ENCODE results near the gene ORMDL3. TPM values are rescaled to one million over a fixed set of nuclear protein-coding genes. Genes with fewer than 3 reads are reported as not detected.

Gene ORMDL3
- total and polyA plus RNA-seq, 10 of the 15 experiments (the other 5 are each of a cell fraction or from before 2014, with no cell fraction given): 8.8 to 98.1 (median 49.9) TPM

GRCh38 chr17:39970157-39970692 is 42.8 kb upstream of the ORMDL3 start:
- ChIA-PET RAD21 (ENCODE audit: unreplicated experiment) (no interaction called here), CTCF (interaction anchor here (2.0 kb wide), 1 partner anchor 10 kb away, joined by 9 read pairs; the partner anchor contains the start of gene PSMD3), SMC1A (ENCODE audit: uncharacterized antibody, unreplicated experiment) (no interaction called here), POLR2A (no interaction called here)
- H3K4me1 ChIP-seq (ENCODE audit: control insufficient read depth, insufficient read depth, low read length): no peaks in the 10 kb centered on the region
- no TSS peak for BruUV-seq (replicated peaks)
- TF ChIP-seq PML (IDR thresholded peaks at IDR 0.05; ENCODE audit: low read length): no peak
- TF ChIP-seq SMC3 (IDR thresholded peaks at IDR 0.05; ENCODE audit: borderline replicate concordance, low read length): no peak
- no peak for TF ChIP-seq NFYA (IDR thresholded peaks at IDR 0.05; ENCODE audit: borderline replicate concordance, low read depth, low read length)
- no peak for TF ChIP-seq IRF5 (IDR thresholded peaks at IDR 0.05; ENCODE audit: borderline replicate concordance)
- no peak for TF ChIP-seq EP300 (IDR thresholded peaks at IDR 0.05; ENCODE audit: borderline replicate concordance in 1 of 2, control insufficient read depth in 1 of 2, low read depth in 2 of 2, low read length in 2 of 2)
- TF ChIP-seq KDM1A (IDR thresholded peaks at IDR 0.05; ENCODE audit: borderline replicate concordance): no peak
- TF ChIP-seq NR2F1 (conservative IDR thresholded peaks at IDR 0.05): no peak
- TF ChIP-seq ZNF24 (IDR thresholded peaks at IDR 0.05): no peak
- TF ChIP-seq, protein P1, sequence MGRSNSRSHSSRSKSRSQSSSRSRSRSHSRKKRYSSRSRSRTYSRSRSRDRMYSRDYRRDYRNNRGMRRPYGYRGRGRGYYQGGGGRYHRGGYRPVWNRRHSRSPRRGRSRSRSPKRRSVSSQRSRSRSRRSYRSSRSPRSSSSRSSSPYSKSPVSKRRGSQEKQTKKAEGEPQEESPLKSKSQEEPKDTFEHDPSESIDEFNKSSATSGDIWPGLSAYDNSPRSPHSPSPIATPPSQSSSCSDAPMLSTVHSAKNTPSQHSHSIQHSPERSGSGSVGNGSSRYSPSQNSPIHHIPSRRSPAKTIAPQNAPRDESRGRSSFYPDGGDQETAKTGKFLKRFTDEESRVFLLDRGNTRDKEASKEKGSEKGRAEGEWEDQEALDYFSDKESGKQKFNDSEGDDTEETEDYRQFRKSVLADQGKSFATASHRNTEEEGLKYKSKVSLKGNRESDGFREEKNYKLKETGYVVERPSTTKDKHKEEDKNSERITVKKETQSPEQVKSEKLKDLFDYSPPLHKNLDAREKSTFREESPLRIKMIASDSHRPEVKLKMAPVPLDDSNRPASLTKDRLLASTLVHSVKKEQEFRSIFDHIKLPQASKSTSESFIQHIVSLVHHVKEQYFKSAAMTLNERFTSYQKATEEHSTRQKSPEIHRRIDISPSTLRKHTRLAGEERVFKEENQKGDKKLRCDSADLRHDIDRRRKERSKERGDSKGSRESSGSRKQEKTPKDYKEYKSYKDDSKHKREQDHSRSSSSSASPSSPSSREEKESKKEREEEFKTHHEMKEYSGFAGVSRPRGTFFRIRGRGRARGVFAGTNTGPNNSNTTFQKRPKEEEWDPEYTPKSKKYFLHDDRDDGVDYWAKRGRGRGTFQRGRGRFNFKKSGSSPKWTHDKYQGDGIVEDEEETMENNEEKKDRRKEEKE (IDR thresholded peaks at IDR 0.05): no peak
- FAIRE-seq: no peak
- no peak overlapping the region for H2AFZ ChIP-seq (ENCODE audit: control insufficient read depth, low read depth, low read length)
- DNase-seq (ENCODE audit: low read depth, low spot score): no peak
- intact Hi-C loops (cut with micrococcal nuclease; ENCODE audit: unreplicated experiment): no loop called here
- 8% methylated on average over 7 of the region's 7 CpGs for WGBS (ENCODE audit: insufficient coverage, insufficient replicate concordance, low lambda C conversion rate, missing lambda C conversion rate)
- no peaks in the 10 kb centered on the region for H4K20me1 ChIP-seq (ENCODE audit: control insufficient read depth, insufficient read depth)
- in situ Hi-C loops (cut with MboI): no loop called here
- no peaks in the 10 kb centered on the region for H3K36me3 ChIP-seq (ENCODE audit: control insufficient read depth in 2 of 2, insufficient read depth in 2 of 2, low read length in 1 of 2)
- no peak overlapping the region for H3K4me3 ChIP-seq
- no peak overlapping the region for H3K9ac ChIP-seq (ENCODE audit: control insufficient read depth, insufficient read depth, low read length)
- ATAC-seq: no peak
- H3K27ac ChIP-seq (ENCODE audit: control insufficient read depth, insufficient read depth): no peak overlapping the region
- no peaks in the 10 kb centered on the region for H3K79me2 ChIP-seq (ENCODE audit: control insufficient read depth, insufficient read depth, low read length)
- no peaks in the 10 kb centered on the region for H3K9me3 ChIP-seq (replicated peaks; ENCODE audit: control insufficient read depth, insufficient read depth, low read length)
- no peak overlapping the region for H3K4me2 ChIP-seq (ENCODE audit: control insufficient read depth, insufficient read depth)
- H3K27me3 ChIP-seq (replicated peaks in 1 of 2; ENCODE audit: control insufficient read depth in 2 of 2, insufficient read depth in 2 of 2, low read length in 1 of 2): peaks cover 0 to 4% of the 10 kb centered on the region in 2 experiments; a peak in 2 of 4 replicates

Measured in GM12878 (cell line).